Upper lobe of left lung (tissue), 6 donors: ENCODE results near the gene FADS6. TPM values are rescaled to one million over a fixed set of nuclear protein-coding genes. Genes with fewer than 3 reads are reported as not detected.
"Not testable (repeated sequence)": the region's sequence is repeated elsewhere in the genome, so short reads cannot be mapped to it uniquely, and the experiment has no call there.

Experiments used
- ATAC-seq, 2 donors: fragments of 200-7000 bp; cut with Tn5 transposase; one replicate each; pipeline ENCODE4 v1.9.1; 2022; ENCODE audit warnings: mild to moderate bottlenecking in 2 of 2, moderate library complexity in 2 of 2; ENCODE audit not compliant: low FRiP score in 2 of 2
- DNase-seq, 2 donors: peaks; one replicate each; pipeline ENCODE4 v3.0.0-alpha.2; 2019 to 2020
- H3K27ac ChIP-seq, 4 donors: fragments of 200-600 bp; sonication (generic); one replicate each; pipeline ENCODE4 v1.5.1; 2016 to 2019
- H3K27me3 ChIP-seq, 4 donors: fragments of 200-600 bp; sonication (generic); one replicate each; pipeline ENCODE4 v1.5.1; 2017 to 2019
- H3K36me3 ChIP-seq, 4 donors: fragments of 200-600 bp; sonication (generic); one replicate each; pipeline ENCODE4 v1.5.1; 2016 to 2019
- H3K4me1 ChIP-seq, 4 donors: fragments of 200-600 bp; sonication (generic); one replicate each; pipeline ENCODE4 v1.5.1; 2018 to 2019
- H3K4me3 ChIP-seq, 4 donors: fragments of 200-600 bp; sonication (generic); one replicate each; pipeline ENCODE4 v1.5.1; 2017 to 2019; ENCODE audit warnings: mild to moderate bottlenecking in 2 of 4, moderate library complexity in 1 of 4
- H3K9me3 ChIP-seq, 4 donors: fragments of 200-600 bp; sonication (generic); one replicate each; pipeline ENCODE4 v1.5.1; 2018 to 2019
- EP300 ChIP-seq, 4 donors: sonication (generic); formaldehyde crosslinking; IDR thresholded peaks; one replicate each; pipeline ENCODE4 v1.5.1; 2017; ENCODE audit warnings: antibody characterized with exemption in 4 of 4, control low read depth in 2 of 4
- POLR2A ChIP-seq, 4 donors: fragments of 450-650 bp; IDR thresholded peaks; one replicate each; pipeline ENCODE4 v1.5.1; 2016 to 2017; ENCODE audit warnings: antibody characterized with exemption in 4 of 4, mild to moderate bottlenecking in 2 of 4
- POLR2AphosphoS5 ChIP-seq, 2 donors: sonication (generic); formaldehyde crosslinking; IDR thresholded peaks; one replicate each; pipeline ENCODE4 v1.5.1; 2017; ENCODE audit warnings: antibody characterized with exemption in 2 of 2
- WGBS, 2 donors: methylation state at CpG; one replicate each; pipeline ENCODE4 v1.1.5; 2017 to 2018; 5-methylcytosine and 5-hydroxymethylcytosine counted together
- total RNA-seq, 6 donors: library from RNA; depleted of rRNA in 4 of 6; stranded (reverse); fragments of >200 nt in 4 of 6; gene quantifications; one replicate each; pipeline versions ENCODE4 v1.1.0 to v1.2.1, GENCODE V29; 2016 to 2021
- TF ChIP-seq, protein P1 (sequence below), 6 experiments: fragments of 450-650 bp in 4 of 6; fragments of 200-600 bp in 2 of 6; sonication (generic) in 2 of 6; IDR thresholded peaks; one replicate each; pipeline ENCODE4 v1.5.1; 2016 to 2019; ENCODE audit warnings: antibody characterized with exemption in 6 of 6
- donor health status: DM: no; HTN: no; CAD: no; lungs with moderate emphysema.
- donor health status: DM: no; HTN: yes; CAD: no; lungs with severe emphysema.

FADS6 gene
- total RNA-seq, 6 donors from 2014 or later = not detected

DNA sequence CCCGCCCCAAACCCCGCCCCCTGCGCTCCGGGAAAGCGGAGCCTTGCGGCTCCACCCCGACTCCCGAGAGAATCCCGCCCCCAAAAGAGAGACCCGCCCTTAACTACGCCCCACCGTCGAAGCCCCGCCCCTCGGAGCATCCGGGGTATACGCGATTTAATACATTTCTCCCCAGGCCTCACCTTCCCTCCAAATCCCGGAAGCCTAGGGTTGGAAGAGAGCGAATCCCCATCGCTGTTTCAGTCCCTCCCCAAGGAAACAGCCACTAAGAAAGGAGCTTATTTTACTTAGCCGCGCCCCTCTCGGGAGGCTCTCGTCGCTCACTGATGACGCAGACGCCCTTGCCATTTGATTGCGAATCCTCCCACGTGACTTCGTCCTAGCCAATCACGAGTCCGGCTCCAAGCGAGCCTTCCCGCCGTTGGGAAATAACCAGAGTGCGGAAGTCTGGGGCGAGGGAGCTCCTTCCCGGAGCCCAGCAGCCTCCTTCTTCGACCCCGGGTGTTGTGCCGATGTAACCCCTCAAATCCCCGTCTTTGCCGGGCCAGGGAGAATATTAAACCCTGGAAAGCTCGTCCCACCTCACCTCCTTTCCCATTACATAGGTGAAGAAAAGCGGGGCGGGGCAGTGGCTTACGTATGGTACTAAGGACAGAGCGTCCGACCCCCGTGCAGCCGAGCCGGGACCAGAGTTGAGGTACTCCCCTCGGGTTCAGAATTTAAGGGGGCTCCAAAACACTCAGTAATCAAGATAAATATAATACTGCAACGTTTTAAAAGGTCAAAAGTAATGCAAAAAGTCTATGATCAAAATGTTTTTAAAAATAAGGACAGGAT lies 20.2 kb downstream of the FADS6 start:
- Histone ChIP-seq H3K9me3 (no peaks in the 10 kb centered on the region), H3K36me3 (no peaks in the 10 kb centered on the region), H3K4me1 (peaks cover 15 to 20% (median 16%) of the 10 kb centered on the region in 4 donors), H3K4me3 (peak overlapping the region; percentile 43 to 71 (median 66)), H3K27me3 (no peaks in the 10 kb centered on the region), H3K27ac (peak overlapping the region; percentile 89 to 95 (median 92))
- 0% methylated on average over 13 to 46 of the region's 55 CpGs for WGBS, 2 donors
- no peak for TF ChIP-seq EP300 (IDR thresholded peaks at IDR 0.05)
- TF ChIP-seq POLR2A (IDR thresholded peaks at IDR 0.05) = peak; percentile 93 to 97 (median 96)
- TF ChIP-seq, protein P1, sequence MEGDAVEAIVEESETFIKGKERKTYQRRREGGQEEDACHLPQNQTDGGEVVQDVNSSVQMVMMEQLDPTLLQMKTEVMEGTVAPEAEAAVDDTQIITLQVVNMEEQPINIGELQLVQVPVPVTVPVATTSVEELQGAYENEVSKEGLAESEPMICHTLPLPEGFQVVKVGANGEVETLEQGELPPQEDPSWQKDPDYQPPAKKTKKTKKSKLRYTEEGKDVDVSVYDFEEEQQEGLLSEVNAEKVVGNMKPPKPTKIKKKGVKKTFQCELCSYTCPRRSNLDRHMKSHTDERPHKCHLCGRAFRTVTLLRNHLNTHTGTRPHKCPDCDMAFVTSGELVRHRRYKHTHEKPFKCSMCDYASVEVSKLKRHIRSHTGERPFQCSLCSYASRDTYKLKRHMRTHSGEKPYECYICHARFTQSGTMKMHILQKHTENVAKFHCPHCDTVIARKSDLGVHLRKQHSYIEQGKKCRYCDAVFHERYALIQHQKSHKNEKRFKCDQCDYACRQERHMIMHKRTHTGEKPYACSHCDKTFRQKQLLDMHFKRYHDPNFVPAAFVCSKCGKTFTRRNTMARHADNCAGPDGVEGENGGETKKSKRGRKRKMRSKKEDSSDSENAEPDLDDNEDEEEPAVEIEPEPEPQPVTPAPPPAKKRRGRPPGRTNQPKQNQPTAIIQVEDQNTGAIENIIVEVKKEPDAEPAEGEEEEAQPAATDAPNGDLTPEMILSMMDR (IDR thresholded peaks at IDR 0.05) = peak in 1 of 6 experiments; percentile 30
- TF ChIP-seq POLR2AphosphoS5 (IDR thresholded peaks at IDR 0.05) = peak; percentile 96 to 99
- peak; percentile 97 to 98 for ATAC-seq
- DNase-seq = peak; percentile 98 to 99

GRCh38 chr17:74872313-74873036 lies 21.0 kb downstream of the FADS6 start, which contains the start of gene FDXR:
TSS of gene FDXR (minus strand) at chr17:74872994. CDS start at chr17:74872944, 50 bp downstream.
- Histone ChIP-seq H3K36me3 (no peaks in the 10 kb centered on the region), H3K4me3 (peak within 1 kb of the TSS; percentile 51 to 71 (median 66)), H3K4me1 (peaks cover 15 to 23% (median 19%) of the 10 kb centered on the region in 4 donors), H3K9me3 (no peaks in the 10 kb centered on the region), H3K27me3 (no peaks in the 10 kb centered on the region), H3K27ac (peak within 1 kb of the TSS; percentile 89 to 95 (median 92))
- WGBS, 2 donors = 10 to 15% methylated on average over 21 to 35 of the region's 38 CpGs
- TF ChIP-seq POLR2A (IDR thresholded peaks at IDR 0.05) (peak in 3 of 4 donors; percentile 34 to 61 (median 59)), EP300 (IDR thresholded peaks at IDR 0.05) (no peak), POLR2AphosphoS5 (IDR thresholded peaks at IDR 0.05) (peak in 1 of 2 donors; percentile 81)
- TF ChIP-seq, protein P1 (IDR thresholded peaks at IDR 0.05) = peak in 1 of 6 experiments; percentile 19
- ATAC-seq (peak in 1 of 2 donors; percentile 10), DNase-seq (no peak)

DNA sequence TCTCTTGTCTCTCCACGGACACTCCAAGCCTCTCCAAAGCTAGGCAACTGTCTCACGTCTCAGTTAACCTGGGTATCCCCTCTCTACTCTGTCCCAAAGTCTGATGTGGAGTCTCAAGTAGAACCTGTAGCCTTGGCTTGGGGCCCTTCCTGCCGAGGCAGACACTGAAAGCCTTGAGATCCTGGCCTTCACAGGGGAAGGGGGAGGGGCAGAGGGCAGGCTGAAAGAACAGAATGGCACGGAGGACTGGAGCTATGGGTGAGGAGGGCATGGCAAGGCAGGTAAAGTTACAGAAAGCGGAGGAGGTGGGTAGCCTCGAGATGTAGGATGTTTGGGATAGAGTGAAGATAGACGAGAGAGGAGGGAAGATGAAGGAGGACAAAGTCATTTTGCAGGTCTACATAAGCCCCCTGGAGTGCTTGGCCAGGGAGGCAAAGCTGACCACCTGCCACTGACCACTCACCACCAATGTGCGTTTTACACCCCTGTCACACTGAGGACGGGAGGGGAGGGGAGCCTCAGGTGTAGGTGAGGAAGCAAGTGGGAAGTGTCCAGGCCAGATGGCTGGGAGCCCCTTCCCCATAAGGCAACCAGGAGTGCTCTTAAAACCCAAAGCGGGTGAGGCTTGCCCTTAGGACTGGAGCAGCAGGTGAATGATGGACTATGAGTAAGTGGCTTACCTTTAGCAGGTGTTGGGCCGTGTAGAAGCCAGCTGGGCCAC lies 21.9 kb downstream of the FADS6 start:
- Histone ChIP-seq H3K4me3 (no peak overlapping the region), H3K27me3 (no peaks in the 10 kb centered on the region), H3K9me3 (no peaks in the 10 kb centered on the region), H3K27ac (no peak overlapping the region), H3K36me3 (no peaks in the 10 kb centered on the region), H3K4me1 (peaks cover 15 to 23% (median 19%) of the 10 kb centered on the region in 4 donors)
- TF ChIP-seq POLR2AphosphoS5 (IDR thresholded peaks at IDR 0.05) (no peak), EP300 (IDR thresholded peaks at IDR 0.05) (no peak), POLR2A (IDR thresholded peaks at IDR 0.05) (no peak)
- TF ChIP-seq, protein P1 (IDR thresholded peaks at IDR 0.05) = no peak
- no peak for DNase-seq
- no peak for ATAC-seq
- 79 to 85% methylated on average over 11 of the region's 11 CpGs for WGBS, 2 donors

DNA sequence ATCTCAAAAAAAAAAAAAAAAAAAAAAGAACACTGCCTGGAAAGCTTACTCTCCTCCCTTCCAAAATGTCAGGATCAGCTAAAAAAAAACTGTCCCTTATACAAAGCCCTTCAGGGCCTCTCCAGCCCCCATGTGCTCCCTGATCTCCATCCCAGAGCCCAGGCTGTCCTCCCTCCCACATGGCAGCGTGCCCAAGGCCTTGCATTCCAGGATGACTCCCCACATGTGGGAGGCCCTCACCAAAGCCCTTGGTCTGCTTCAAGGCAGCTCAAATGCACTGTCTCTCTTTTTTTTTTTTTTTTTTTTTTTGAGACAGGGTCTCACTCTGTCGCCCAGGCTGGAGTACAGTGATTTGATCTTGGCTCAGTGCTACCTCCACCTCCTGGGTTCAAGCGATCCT lies 22.9 kb downstream of the FADS6 start:
- 89 to 95% methylated on average over 3 of the region's 3 CpGs for WGBS, 2 donors
- DNase-seq = no peak
- Histone ChIP-seq H3K4me1 (peaks cover 15 to 23% (median 19%) of the 10 kb centered on the region in 4 donors), H3K36me3 (no peaks in the 10 kb centered on the region), H3K27ac (no peak overlapping the region), H3K9me3 (no peaks in the 10 kb centered on the region), H3K4me3 (no peak overlapping the region), H3K27me3 (no peaks in the 10 kb centered on the region)
- TF ChIP-seq, protein P1 (IDR thresholded peaks at IDR 0.05) = no peak
- no peak for TF ChIP-seq POLR2AphosphoS5 (IDR thresholded peaks at IDR 0.05)
- no peak for TF ChIP-seq EP300 (IDR thresholded peaks at IDR 0.05)
- no peak for TF ChIP-seq POLR2A (IDR thresholded peaks at IDR 0.05)
- ATAC-seq = no peak

DNA sequence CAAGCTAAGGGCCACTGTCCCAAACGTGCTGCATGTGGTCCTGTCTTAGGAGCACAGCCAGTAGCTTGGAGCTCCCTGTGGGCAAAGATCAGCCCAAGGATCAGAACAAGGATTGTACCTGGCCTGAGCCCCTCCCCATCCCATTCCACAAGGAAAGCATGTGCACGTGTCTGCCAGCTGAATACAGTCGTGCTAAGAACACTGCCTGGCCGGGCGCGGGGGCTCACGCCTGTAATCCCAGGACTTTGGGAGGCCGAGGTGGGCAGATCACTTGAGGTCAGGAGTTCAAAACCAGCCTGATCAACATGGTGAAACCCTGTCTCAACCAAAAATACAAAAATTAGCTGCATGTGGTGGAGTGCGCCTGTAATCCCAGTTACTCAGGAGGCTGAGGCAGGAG lies 23.4 kb downstream of the FADS6 start:
- WGBS, 2 donors = 91 to 93% methylated on average over 3 to 9 of the region's 9 CpGs
- H3K36me3 ChIP-seq, ATAC-seq, H3K27me3 ChIP-seq, H3K27ac ChIP-seq, H3K9me3 ChIP-seq, H3K4me3 ChIP-seq, DNase-seq: not testable (repeated sequence)
- H3K4me1 ChIP-seq = peaks cover 15 to 23% (median 19%) of the 10 kb centered on the region in 4 donors
